Fibroblast of skin of scalp (primary cell): ENCODE measurements around the gene SLC4A1.
"Not testable (repeated sequence)": the region's sequence is repeated elsewhere in the genome, so short reads cannot be mapped to it uniquely, and the experiment has no call there.

Experiments used
- DNase-seq: peaks from one replicate; pipeline ENCODE4 v3.0.0-alpha.2; 2013

Gene SLC4A1

GRCh38 chr17:44255915-44256314 is 12.0 kb downstream of the SLC4A1 start:
- DNase-seq: no peak

GRCh38 chr17:44254361-44255095 is 13.4 kb downstream of the SLC4A1 start:
- DNase-seq: no peak

GRCh38 chr17:44253006-44253405 is 14.9 kb downstream of the SLC4A1 start:
- DNase-seq: no peak

- DNase-seq: no peak
Observed at GRCh38 chr17:44251062-44251461, 16.9 kb downstream of the SLC4A1 start.

- no peak for DNase-seq
Observed at GRCh38 chr17:44249501-44250246, 18.3 kb downstream of the SLC4A1 start.

- DNase-seq: no peak
Observed at GRCh38 chr17:44247876-44248736, 19.8 kb downstream of the SLC4A1 start.

- DNase-seq: no peak
Observed at GRCh38 chr17:44247440-44247841, 20.5 kb downstream of the SLC4A1 start.

- DNase-seq: no peak
Observed at GRCh38 chr17:44241106-44241624, 26.8 kb downstream of the SLC4A1 start.

- not testable (repeated sequence) for DNase-seq
Observed at GRCh38 chr17:44237886-44238285, 30.0 kb downstream of the SLC4A1 start.

GRCh38 chr17:44236444-44236991 is 31.4 kb downstream of the SLC4A1 start:
- DNase-seq: no peak

GRCh38 chr17:44235583-44235936 is 32.4 kb downstream of the SLC4A1 start:
- DNase-seq: no peak

GRCh38 chr17:44233582-44233981 is 34.4 kb downstream of the SLC4A1 start:
- DNase-seq: no peak

GRCh38 chr17:44232061-44232460 is 35.9 kb downstream of the SLC4A1 start:
- no peak for DNase-seq

GRCh38 chr17:44230140-44230539 is 37.8 kb downstream of the SLC4A1 start:
- DNase-seq: no peak

GRCh38 chr17:44229090-44229489 is 38.8 kb downstream of the SLC4A1 start:
- DNase-seq: no peak

GRCh38 chr17:44223541-44224071 is 44.3 kb downstream of the SLC4A1 start:
- peak; percentile 20 for DNase-seq

GRCh38 chr17:44222112-44222869 is 45.6 kb downstream of the SLC4A1 start:
- DNase-seq: peak; percentile 89

GRCh38 chr17:44221862-44222111 is 46.1 kb downstream of the SLC4A1 start:
- no peak for DNase-seq

GRCh38 chr17:44221084-44221861 is 46.7 kb downstream of the SLC4A1 start:
- DNase-seq: peak; percentile 78

GRCh38 chr17:44220213-44221083 is 47.5 kb downstream of the SLC4A1 start:
- DNase-seq: peak; percentile 55
